NCI-H146 treated with DMSO at 0.1 percent for 48 hours (cell line): ENCODE results near the gene DDRGK1.
"Not testable (repeated sequence)": the region's sequence is repeated elsewhere in the genome, so short reads cannot be mapped to it uniquely, and the experiment has no call there.

Experiments
- DNase-seq: peaks from one replicate; lab custom pipeline; 2025; ENCODE audit not compliant: unreplicated experiment; lab: John Stamatoyannopoulos, UW

The DDRGK1 gene

DNA sequence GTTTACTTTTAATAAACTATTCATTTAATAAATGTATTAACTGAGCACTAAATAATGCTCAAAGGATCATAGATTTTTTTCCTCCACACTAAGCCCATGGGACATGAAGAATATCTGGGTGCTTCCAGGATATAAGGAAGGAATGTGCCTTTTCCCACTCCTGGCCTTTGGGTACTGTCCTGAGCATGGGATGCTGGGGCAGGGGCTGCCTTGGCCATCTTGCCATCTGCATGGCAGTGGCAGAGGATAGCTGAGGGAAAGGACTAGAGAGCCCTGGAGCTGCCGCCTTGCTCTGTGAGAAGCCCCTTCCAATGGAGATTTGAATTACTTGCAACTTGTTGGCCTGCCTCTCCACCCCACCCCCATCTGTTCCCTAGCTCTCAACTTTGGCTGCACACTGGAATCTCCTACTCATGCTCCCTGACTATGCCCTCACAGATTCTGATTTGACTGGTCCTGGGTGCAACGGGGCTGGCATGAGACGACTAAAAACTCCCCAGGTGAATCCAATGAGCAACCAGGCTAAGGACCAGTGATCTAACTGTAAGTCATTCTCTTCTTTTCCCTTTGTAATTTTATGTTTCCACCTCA lies 15.6 kb downstream of the DDRGK1 start:
- DNase-seq, result no peak

GRCh38 chr20:3187861-3188260 lies 16.6 kb downstream of the DDRGK1 start:
- DNase-seq, result not testable (repeated sequence)

DNA sequence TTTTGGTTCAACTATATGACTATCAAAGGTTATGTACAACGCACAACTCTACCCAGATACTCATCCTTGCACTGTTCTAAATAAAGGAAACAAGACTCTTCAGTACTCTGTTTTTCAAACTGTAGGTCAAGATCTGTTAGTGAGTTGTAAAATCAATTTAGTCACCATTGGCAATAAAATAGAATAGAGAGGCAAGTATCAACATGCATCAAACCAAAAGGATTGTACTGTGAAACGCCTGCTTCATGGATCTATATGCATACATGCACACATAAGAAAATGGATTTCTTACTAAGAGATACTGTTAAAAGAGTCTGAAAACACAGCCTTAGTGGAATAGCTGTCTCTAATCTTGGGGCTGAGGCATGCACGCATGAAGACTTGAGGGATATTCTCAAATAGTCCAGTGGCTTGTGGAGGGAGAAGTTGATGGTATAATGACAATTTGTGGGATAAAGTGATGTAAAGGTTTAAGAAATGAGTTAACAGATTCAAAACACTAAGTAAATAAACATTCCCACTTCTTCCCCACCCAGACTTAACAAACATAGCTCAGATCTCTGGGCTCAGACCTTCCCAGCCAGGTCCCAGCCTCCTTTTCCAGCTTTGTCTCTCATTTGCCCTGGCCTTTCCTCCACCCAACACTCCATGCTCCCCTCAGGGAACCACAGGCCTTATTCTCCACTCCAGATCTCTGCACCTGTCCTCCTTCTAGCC lies 20.4 kb downstream of the DDRGK1 start:
- no peak for DNase-seq

GRCh38 chr20:3182429-3182828 lies 22.1 kb downstream of the DDRGK1 start:
- not testable (repeated sequence) for DNase-seq

GRCh38 chr20:3181270-3181669 lies 23.2 kb downstream of the DDRGK1 start:
- no peak for DNase-seq

DNA sequence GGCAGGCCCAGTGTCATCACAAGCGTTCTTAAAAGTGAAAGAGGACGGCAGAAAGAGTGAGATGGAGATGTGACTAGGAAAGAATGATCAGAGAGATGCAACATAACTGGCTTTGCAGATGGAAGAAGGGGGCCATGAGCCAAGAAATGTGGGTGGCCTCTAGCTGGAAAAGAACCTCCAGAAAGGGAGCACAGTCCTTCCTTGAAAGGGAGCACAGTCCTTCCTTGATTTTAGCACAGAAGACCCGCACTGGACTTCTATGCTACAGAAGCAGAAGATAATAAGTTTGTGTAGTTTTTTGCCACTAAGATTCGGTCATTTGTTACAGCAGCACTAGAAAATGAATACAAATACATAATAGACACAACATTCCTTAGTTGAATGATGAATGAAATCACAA lies 24.2 kb downstream of the DDRGK1 start:
- DNase-seq, result no peak

DNA sequence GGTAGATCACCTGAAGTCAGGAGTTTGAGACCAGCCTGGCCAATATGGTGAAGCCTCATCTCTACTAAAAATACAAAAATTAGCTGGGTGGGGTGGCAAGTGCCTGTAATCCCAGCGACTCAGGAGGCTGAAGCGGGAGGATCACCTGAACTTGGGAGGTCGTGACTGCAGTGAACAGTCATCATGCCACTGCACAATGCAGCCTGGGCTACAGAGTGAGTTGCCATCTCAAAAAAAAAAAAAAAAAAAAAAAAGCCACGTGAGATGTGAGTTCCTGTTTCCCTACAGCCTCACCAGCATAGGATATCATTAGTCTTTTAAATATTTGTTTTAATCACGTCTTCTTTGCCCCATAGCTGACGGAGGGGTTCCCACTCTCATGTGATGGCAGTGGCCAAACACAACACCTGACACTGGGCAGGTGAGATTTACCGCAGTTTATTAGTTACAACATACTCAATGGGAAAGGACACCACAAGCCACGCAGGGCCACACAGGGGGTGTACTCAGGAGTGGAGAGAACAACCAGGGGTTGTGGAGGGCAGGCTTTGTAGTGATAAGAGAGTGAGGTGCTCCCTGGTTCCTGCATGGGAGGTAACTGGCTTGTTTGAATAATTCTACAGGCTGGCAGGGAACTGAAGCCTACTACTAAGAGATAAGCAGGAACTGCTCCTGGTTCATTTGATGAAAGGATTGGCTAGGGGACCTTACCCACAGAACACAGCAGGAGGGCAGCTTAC lies 26.6 kb downstream of the DDRGK1 start:
- DNase-seq, result no peak

DNA sequence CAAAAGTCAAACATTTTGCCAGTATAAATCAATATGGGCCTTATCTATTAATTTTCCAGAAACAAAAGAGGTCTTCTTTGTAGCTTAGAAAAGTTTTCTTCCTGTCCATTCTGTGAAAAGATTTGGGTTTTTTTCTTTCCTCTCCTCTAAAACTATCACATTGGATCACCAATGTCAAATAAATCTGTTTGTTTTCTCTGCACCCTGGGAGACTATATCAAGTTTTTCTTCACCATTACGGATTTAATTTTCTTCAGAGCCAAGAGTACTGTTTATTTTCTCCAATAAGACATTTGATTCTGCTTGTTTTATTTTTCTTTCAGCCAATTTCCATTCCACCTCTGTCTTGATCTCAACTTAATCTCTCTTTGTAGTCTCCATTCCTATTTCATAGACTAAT lies 29.2 kb downstream of the DDRGK1 start:
- no peak for DNase-seq

DNA sequence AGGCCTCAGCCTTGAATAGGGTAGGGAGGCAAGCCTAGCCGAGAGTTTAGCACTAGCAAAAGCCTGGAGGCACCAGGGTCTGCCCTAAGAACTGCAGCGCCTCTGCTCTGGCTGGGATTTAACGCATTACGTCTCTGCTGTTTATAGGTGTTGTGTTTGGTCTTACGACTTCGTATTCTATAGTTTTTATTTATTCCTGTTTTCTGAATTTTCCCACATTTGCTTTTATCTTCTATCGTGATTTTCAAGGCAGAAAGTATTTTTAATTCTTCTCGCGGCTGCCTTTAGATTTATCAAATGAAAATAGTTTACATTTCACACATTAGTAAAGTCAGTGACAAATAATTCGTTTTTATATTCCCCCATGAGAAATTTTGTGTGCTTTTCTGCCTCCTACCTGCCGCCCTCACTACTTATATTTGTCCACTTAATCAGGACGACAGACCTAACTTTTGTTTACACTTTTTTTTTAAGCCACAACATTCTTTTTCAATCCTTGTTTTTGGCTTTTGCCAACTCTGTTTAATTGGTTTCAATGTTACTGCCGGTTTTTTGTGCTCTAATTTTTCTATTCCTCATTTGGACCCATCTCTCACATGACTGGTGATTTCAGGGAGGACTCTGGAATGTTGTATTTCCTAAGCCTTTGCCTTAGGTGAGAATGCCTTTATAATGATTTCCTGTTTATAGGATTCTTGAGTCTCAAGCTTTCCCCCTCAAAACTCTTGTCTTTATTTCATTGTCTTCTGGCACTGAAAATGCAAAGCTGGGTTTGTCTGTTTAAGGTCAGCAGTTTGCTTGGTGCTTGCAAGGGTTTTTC lies 29.8 kb downstream of the DDRGK1 start:
- DNase-seq, result no peak

GRCh38 chr20:3173610-3174441 lies 30.7 kb downstream of the DDRGK1 start:
- DNase-seq, result peak; percentile 70

GRCh38 chr20:3172933-3173609 lies 31.4 kb downstream of the DDRGK1 start, which contains the start of gene LZTS3:
TSS of gene LZTS3 (minus strand) at chr20:3173549. CDS start at chr20:3167163, 6,386 bp downstream.
- DNase-seq, result peak; percentile 67

GRCh38 chr20:3172126-3172932 lies 32.2 kb downstream of the DDRGK1 start:
- DNase-seq, result no peak

DNA sequence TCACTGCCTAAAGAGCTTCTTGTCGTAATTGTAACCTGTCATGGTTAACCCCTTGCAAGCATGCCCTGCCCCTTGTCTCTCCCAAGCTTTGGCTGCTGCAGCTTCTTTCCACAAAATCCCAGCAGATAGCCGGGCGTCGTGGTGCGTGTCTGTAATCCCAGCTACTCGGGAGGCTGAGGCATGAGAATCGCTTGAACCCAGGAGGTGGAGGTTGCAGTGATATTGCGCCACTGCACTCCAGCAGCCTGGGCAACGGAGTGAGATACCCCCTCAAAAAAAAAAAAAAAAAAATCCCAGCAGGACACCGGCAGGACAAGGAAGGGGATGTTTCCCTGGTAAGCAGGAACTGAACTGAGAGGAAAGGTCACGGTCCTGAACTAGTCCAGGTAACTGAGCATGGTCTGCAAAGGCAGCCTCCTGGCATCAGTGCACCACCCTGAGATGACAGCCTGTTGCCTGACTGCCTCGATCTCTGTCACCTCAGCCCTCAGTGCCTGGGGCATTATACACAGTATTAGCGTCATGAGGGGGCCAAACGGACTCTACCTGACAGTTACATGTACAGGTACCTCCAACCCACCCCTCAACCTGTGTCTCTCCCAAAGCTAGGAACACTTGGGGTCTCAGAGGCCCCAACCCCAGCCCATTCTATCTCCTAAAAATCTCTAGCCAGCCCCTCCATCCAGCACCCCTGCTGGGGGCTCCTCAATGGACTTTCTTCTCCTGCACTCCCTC lies 32.9 kb downstream of the DDRGK1 start:
- no peak for DNase-seq

GRCh38 chr20:3168829-3169590 lies 35.5 kb downstream of the DDRGK1 start:
- DNase-seq, result no peak

- DNase-seq, result peak; percentile 57
Observed at GRCh38 chr20:3168079-3168828, 36.2 kb downstream of the DDRGK1 start.

GRCh38 chr20:3167738-3168078 lies 36.8 kb downstream of the DDRGK1 start:
- no peak for DNase-seq

DNA sequence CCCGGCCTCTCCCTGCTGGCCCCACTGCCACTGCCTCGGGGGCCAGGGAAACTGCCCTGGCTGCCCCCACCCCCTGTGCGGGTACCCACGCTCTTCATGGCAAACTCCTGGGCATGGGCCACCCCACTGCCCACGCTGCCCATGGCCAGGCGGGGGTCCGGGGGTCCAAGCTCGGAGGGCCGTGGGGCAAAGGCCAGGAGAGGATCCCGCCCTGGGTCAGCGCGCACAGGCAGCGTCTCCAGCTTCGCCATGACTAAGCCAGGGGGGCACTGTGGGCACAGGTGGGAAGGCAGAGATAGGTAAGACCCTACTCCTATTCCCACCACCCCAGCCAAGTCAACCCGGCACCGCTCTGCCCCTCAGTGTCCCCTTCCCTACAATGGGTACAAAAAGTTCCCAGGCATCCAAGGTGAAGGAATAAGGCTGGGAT lies 37.6 kb downstream of the DDRGK1 start:
- DNase-seq, result no peak
